ENCODE results near the gene FBLIM1. TPM values are rescaled to one million over a fixed set of nuclear protein-coding genes. Genes with fewer than 3 reads are reported as not detected.

FBLIM1 gene
- total RNA-seq, 2 donors from 2014 or later, result 42.5 to 46.2 TPM

- Histone ChIP-seq H3K4me3 (no peak overlapping the region), H3K9me3 (no peaks in the 10 kb centered on the region), H3K4me1 (no peaks in the 10 kb centered on the region), H3K27ac (no peak overlapping the region), H3K27me3 (no peaks in the 10 kb centered on the region), H3K36me3 (replicated peaks in 1 of 2; ENCODE audit: insufficient read depth in 1 of 2, low read depth in 2 of 2) (peaks cover 0 to 6% of the 10 kb centered on the region in 2 donors)
- DNase-seq (no peak), ATAC-seq (no peak)
- intact Hi-C loops (cut with DNase I), result no loop called here
- WGBS, 2 donors, result 77 to 79% methylated on average over 3 to 8 of the region's 10 CpGs
- TF ChIP-seq POLR2A (IDR thresholded peaks at IDR 0.05) (no peak), CTCF (IDR thresholded peaks at IDR 0.05) (no peak)
Measured at GRCh38 chr1:15786581-15786980, 28.0 kb downstream of the FBLIM1 start.

GRCh38 chr1:15788624-15789301, 30.2 kb downstream of the FBLIM1 start:
- 74 to 79% methylated on average over 8 to 13 of the region's 13 CpGs for WGBS, 2 donors
- no peak for DNase-seq

GRCh38 chr1:15796086-15796462, 37.5 kb downstream of the FBLIM1 start:
- Histone ChIP-seq H3K27me3 (no peaks in the 10 kb centered on the region), H3K4me1 (peaks cover 61% of the 10 kb centered on the region), H3K4me3 (no peak overlapping the region), H3K27ac (peak overlapping the region; percentile 62 to 84 (median 73)), H3K36me3 (replicated peaks in 1 of 2; ENCODE audit: insufficient read depth in 1 of 2, low read depth in 2 of 2) (no peaks in the 10 kb centered on the region), H3K9me3 (no peaks in the 10 kb centered on the region)
- no peak for TF ChIP-seq POLR2A (IDR thresholded peaks at IDR 0.05)
- TF ChIP-seq CTCF (IDR thresholded peaks at IDR 0.05), result no peak
- WGBS, 2 donors, result 83 to 91% methylated on average over 2 of the region's 2 CpGs
- ATAC-seq (no peak), DNase-seq (no peak)
- intact Hi-C loops (cut with DNase I), result no loop called here

More at GRCh38 chr1:15788624-15789301, 30.2 kb downstream of the FBLIM1 start:
- TF ChIP-seq CTCF (IDR thresholded peaks at IDR 0.05) (no peak), POLR2A (IDR thresholded peaks at IDR 0.05) (no peak)
- no peak for ATAC-seq
- Histone ChIP-seq H3K4me1 (peaks cover 5% of the 10 kb centered on the region), H3K9me3 (no peaks in the 10 kb centered on the region), H3K36me3 (replicated peaks in 1 of 2; ENCODE audit: insufficient read depth in 1 of 2, low read depth in 2 of 2) (peaks cover 0 to 6% of the 10 kb centered on the region in 2 donors), H3K27ac (peak overlapping the region in 2 of 4 donors; percentile 33 to 46), H3K4me3 (no peak overlapping the region), H3K27me3 (no peaks in the 10 kb centered on the region)
- intact Hi-C loops (cut with DNase I), result no loop called here

- DNase-seq (peak; percentile 37 to 69 (median 52)), ATAC-seq (no peak)
- H3K4me1 ChIP-seq, result peaks cover 56% of the 10 kb centered on the region
- TF ChIP-seq POLR2A (IDR thresholded peaks at IDR 0.05), result no peak
- TF ChIP-seq CTCF (IDR thresholded peaks at IDR 0.05), result no peak
- no peaks in the 10 kb centered on the region for H3K36me3 ChIP-seq (replicated peaks in 1 of 2; ENCODE audit: insufficient read depth in 1 of 2, low read depth in 2 of 2)
- H3K4me3 ChIP-seq, result no peak overlapping the region
- H3K9me3 ChIP-seq, result no peaks in the 10 kb centered on the region
- 36 to 49% methylated on average over 9 to 14 of the region's 14 CpGs for WGBS, 2 donors
- H3K27me3 ChIP-seq, result no peaks in the 10 kb centered on the region
- intact Hi-C loops (cut with DNase I), result no loop called here
- peak overlapping the region; percentile 28 to 84 (median 72) for H3K27ac ChIP-seq
Measured at GRCh38 chr1:15797614-15798390, 39.2 kb downstream of the FBLIM1 start.
